Bronchial epithelial cell (primary cell): ENCODE measurements around the gene PXK. TPM values are rescaled to one million over a fixed set of nuclear protein-coding genes. Genes with fewer than 3 reads are reported as not detected.

ENCODE experiments used
- DNase-seq: peaks from one replicate; pipeline ENCODE4 v3.0.0-alpha.2; 2010; ENCODE audit warnings: low read depth
- FAIRE-seq: peaks from 2 replicates; lab custom pipeline; 2011; peaks lifted over from hg19 to GRCh38; lab: Jason Lieb, UNC
- H3K27me3 ChIP-seq: 2 replicates; pipeline ENCODE4 v1.5.1; 2011; ENCODE audit warnings: low read length; ENCODE audit not compliant: control insufficient read depth, insufficient read depth
- H3K36me3 ChIP-seq: 2 replicates; pipeline ENCODE4 v1.5.1; 2011; ENCODE audit warnings: low read length; ENCODE audit not compliant: control insufficient read depth, insufficient read depth
- H3K4me3 ChIP-seq: 2 replicates; pipeline ENCODE4 v1.5.1; 2011; ENCODE audit warnings: mild to moderate bottlenecking, low read depth, low read length, control low read depth
- total RNA-seq: library from RNA; depleted of rRNA; stranded (reverse); fragments of >200 nt; gene quantifications from 2 replicates; pipeline ENCODE4 v1.2.1, GENCODE V29; 2014
- TF ChIP-seq, protein P1 (sequence below): IDR thresholded peaks from 2 replicates; pipeline ENCODE4 v1.5.1; 2011; ENCODE audit warnings: mild to moderate bottlenecking, moderate library complexity, low read length, control low read depth, inconsistent platforms; ENCODE audit not compliant: insufficient read depth, severe bottlenecking

Gene PXK
- total RNA-seq, 1 donor from 2014 or later, result 12.4 TPM

DNA sequence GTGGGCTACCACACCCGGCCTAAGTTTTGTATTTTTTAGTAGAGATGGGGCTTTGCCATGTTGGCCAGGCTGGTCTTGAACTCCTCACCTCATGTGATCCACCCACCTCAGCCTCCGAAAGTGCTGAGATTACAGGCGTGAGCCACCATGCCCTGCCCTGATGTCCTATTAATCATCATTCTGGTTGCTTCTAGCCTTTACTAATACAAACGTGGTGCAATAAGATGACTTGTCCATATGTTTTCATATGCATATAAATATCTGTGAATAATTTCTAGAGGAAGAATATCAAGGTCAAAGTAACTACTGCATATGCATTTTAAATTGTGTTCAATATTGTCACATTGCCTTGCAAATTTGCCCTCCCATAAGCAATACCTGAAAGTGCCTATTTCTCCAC, 126.5 kb downstream of the PXK start:
- FAIRE-seq (no peak), DNase-seq (peak; percentile 61)
- no peaks in the 10 kb centered on the region for H3K27me3 ChIP-seq
- H3K36me3 ChIP-seq, result no peaks in the 10 kb centered on the region
- H3K4me3 ChIP-seq, result no peak overlapping the region
- TF ChIP-seq, protein P1, sequence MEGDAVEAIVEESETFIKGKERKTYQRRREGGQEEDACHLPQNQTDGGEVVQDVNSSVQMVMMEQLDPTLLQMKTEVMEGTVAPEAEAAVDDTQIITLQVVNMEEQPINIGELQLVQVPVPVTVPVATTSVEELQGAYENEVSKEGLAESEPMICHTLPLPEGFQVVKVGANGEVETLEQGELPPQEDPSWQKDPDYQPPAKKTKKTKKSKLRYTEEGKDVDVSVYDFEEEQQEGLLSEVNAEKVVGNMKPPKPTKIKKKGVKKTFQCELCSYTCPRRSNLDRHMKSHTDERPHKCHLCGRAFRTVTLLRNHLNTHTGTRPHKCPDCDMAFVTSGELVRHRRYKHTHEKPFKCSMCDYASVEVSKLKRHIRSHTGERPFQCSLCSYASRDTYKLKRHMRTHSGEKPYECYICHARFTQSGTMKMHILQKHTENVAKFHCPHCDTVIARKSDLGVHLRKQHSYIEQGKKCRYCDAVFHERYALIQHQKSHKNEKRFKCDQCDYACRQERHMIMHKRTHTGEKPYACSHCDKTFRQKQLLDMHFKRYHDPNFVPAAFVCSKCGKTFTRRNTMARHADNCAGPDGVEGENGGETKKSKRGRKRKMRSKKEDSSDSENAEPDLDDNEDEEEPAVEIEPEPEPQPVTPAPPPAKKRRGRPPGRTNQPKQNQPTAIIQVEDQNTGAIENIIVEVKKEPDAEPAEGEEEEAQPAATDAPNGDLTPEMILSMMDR, result no peak

DNA sequence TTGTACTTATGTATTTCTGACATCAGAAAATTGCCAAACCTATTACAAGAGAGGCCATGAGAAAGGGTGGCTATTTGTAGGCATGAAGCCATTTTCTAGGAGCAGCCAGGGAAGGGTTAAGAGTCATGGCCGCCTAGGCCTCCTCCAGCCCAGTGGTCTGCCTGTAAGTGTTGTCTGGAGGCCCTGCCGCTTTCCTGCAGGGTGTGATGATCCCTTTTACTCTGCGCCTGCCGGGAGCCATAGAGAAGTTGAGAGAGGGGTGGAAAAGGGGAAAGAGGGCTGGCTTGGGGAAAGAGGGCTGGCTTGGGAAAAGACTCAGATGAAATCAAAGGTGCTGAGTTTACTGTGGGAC, 130.1 kb downstream of the PXK start:
- Histone ChIP-seq H3K36me3 (no peaks in the 10 kb centered on the region), H3K27me3 (no peaks in the 10 kb centered on the region), H3K4me3 (no peak overlapping the region)
- DNase-seq (no peak), FAIRE-seq (no peak)
- TF ChIP-seq, protein P1, result no peak

DNA sequence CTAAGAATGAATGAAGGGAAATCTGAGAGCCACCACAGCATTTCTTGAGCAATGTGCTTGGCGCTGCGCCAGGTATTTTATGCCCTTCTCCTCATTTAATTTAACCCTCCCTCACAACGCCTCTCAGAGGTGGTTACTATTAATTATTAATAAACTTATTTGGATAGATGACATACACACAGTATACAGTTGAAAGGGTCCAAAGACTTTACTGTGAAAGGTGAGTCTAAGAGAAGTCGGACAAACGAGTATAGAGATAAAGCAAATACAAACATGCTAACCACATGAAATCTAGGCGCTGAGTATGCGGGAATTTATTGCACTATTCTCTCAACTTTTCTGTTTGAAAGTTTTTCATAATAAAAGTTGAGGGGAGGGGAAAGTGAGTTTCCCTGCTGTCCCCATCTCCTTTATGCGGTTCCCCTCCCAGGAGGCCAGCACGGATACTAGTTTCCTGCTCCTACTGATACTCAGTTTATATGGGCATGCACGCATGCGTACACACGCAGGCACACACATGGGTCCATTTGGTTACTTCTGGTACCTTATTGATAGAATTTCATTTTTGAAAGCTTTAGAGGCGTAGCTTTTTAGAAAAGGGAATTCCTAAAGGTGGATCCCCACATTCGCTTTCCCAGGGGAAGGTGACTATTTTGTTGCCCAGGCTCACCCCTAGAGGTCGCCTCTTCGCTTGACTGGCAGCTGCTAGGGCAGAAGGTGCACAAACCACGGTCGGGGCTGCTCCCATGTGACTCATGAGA, 130.7 kb downstream of the PXK start:
- TF ChIP-seq, protein P1, result peak; percentile 95
- FAIRE-seq (no peak), DNase-seq (peak; percentile 84)
- Histone ChIP-seq H3K4me3 (no peak overlapping the region), H3K36me3 (no peaks in the 10 kb centered on the region), H3K27me3 (no peaks in the 10 kb centered on the region)

DNA sequence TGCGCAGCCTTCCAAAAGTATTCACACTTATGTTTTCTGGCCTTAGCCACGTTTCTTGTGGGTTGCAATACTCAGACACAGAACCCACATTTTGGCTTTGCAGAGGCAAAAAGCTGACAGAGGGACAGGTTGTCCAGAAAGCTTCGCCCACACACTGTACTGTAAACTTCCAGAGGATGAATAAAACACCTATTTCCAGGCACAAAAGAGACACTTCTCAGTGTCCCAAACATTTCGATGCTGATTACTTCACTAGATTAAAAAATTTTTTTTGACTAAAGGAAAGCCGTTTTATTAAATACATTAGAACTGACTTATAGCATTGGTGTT, 131.2 kb downstream of the PXK start:
- TF ChIP-seq, protein P1, result no peak
- no peak for DNase-seq
- no peaks in the 10 kb centered on the region for H3K36me3 ChIP-seq
- FAIRE-seq, result peak; percentile 80
- H3K4me3 ChIP-seq, result no peak overlapping the region
- H3K27me3 ChIP-seq, result no peaks in the 10 kb centered on the region

DNA sequence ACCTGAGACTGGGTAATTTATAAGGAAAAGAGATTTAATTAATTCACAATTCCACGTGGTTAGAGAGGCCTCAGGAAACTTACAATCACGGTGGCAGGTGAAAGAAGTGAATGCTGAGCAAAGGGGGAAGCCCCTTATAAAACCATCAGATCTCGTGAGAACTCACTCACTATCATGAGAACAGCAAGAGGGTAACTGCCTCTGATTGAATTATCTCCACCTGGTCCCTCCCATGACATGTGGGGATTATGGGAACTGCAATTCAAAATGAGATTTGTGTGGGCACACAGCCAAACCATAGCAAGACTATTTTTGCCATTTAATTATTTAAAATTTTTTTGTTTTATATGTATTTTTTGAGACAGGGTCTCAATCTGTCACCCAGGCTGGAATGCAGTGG, 132.2 kb downstream of the PXK start:
- Histone ChIP-seq H3K27me3 (no peaks in the 10 kb centered on the region), H3K36me3 (no peaks in the 10 kb centered on the region), H3K4me3 (no peak overlapping the region)
- FAIRE-seq (no peak), DNase-seq (no peak)
- TF ChIP-seq, protein P1, result no peak
